Stimulated activated CD4-positive, alpha-beta T cell treated with anti-CD3 and anti-CD28 coated beads, TNF-alpha, amount 100 ng/mL, for 1 hour (primary cell): ENCODE measurements around the gene TRPV4.

Experiments
- DNase-seq, 3 donors: peaks; one replicate each; pipeline ENCODE4 v3.0.0-alpha.2; 2020; ENCODE audit warnings: low read depth in 3 of 3, low spot score in 1 of 3

Gene TRPV4

GRCh38 chr12:109808876-109809646, 24.1 kb downstream of the TRPV4 start:
- DNase-seq = no peak

- DNase-seq = no peak
Observed at GRCh38 chr12:109807954-109808643, 25.1 kb downstream of the TRPV4 start.

- DNase-seq = peak in 2 of 3 donors; percentile 43 to 60
Observed at GRCh38 chr12:109804820-109805761, 28.1 kb downstream of the TRPV4 start.

GRCh38 chr12:109803678-109804077, 29.5 kb downstream of the TRPV4 start:
- DNase-seq = no peak

GRCh38 chr12:109802828-109803227, 30.4 kb downstream of the TRPV4 start:
- no peak for DNase-seq

- DNase-seq = no peak
Observed at GRCh38 chr12:109800536-109800935, 32.7 kb downstream of the TRPV4 start.

GRCh38 chr12:109798691-109799090, 34.5 kb downstream of the TRPV4 start:
- DNase-seq = no peak

GRCh38 chr12:109797905-109798669, 35.1 kb downstream of the TRPV4 start:
- no peak for DNase-seq

- no peak for DNase-seq
Observed at GRCh38 chr12:109796057-109796456, 37.1 kb downstream of the TRPV4 start.

GRCh38 chr12:109795023-109795422, 38.2 kb downstream of the TRPV4 start:
- no peak for DNase-seq

- DNase-seq = no peak
Observed at GRCh38 chr12:109793826-109794501, 39.2 kb downstream of the TRPV4 start.

- no peak for DNase-seq
Observed at GRCh38 chr12:109793411-109793810, 39.8 kb downstream of the TRPV4 start.

GRCh38 chr12:109792992-109793391, 40.2 kb downstream of the TRPV4 start:
- no peak for DNase-seq

- DNase-seq = no peak
Observed at GRCh38 chr12:109789526-109790048, 43.6 kb downstream of the TRPV4 start.

GRCh38 chr12:109786799-109787198, 46.4 kb downstream of the TRPV4 start:
- DNase-seq = no peak

- no peak for DNase-seq
Observed at GRCh38 chr12:109785854-109786253, 47.3 kb downstream of the TRPV4 start.

- DNase-seq = no peak
Observed at GRCh38 chr12:109783965-109784244, 49.3 kb downstream of the TRPV4 start.

GRCh38 chr12:109783135-109783964, 49.8 kb downstream of the TRPV4 start:
- DNase-seq = no peak

GRCh38 chr12:109782326-109782703, 50.9 kb downstream of the TRPV4 start:
- no peak for DNase-seq
